ENCODE data around the gene TMEM167A.

DNA sequence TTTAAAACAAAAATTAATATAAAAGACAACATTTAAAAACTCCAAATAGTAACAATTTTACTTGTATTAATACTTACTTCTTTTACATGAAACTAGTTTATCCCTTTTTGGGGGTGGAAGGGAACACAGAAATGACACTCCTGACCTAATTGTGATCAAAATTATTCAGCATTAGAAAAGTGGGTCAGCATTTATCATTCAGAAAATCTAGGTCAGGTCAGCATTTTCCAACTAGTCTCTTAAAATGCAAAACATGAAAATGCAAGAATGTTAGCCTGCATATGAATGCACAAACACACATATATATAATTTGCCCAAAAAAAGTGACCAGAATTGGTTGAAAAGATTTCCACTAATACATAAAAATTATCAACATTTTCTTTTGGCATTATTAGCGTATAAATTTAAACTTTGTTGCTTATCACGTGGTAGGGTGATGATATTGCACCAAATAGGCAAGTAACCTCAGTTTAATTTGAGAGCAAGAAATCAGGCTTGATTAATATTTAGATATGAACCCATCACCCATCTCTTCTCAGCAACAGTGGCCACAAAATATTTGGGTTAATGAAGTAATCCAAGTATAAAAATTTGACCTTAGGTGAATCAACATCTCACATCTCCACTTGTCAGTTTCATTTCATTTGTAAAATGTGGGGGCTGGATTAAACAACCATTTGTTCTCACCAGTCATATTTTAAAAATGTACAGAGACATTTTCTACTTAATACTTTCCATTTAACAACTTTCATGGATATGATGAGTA is 5.7 kb downstream of the TMEM167A start:
- no peak for TF ChIP-seq CTCF (IDR thresholded peaks at IDR 0.05)
- no peak for TF ChIP-seq POLR2AphosphoS5 (IDR thresholded peaks at IDR 0.05)
